GM13976 (cell line): Measurements from ENCODE around the gene NUP188.

ENCODE experiments used
- DNase-seq: peaks from one replicate; pipeline ENCODE4 v3.0.0; 2012; ENCODE audit warnings: low spot score
- CTCF ChIP-seq: IDR thresholded peaks from 2 replicates; pipeline ENCODE4 v1.5.1; 2012; ENCODE audit warnings: borderline replicate concordance, mild to moderate bottlenecking; ENCODE audit not compliant: insufficient read depth; ENCODE audit errors: extremely low read depth, missing control alignments, control extremely low read depth
- in situ Hi-C: fragments of 300-500 bp; cut with MboI; formaldehyde crosslinking; loops from one replicate; pipeline ENCODE4 v1.12.0; 2022; ENCODE audit warnings: low sequenced_read_pairs, mixed read lengths, inconsistent platforms; ENCODE audit not compliant: unreplicated experiment

NUP188 gene

DNA sequence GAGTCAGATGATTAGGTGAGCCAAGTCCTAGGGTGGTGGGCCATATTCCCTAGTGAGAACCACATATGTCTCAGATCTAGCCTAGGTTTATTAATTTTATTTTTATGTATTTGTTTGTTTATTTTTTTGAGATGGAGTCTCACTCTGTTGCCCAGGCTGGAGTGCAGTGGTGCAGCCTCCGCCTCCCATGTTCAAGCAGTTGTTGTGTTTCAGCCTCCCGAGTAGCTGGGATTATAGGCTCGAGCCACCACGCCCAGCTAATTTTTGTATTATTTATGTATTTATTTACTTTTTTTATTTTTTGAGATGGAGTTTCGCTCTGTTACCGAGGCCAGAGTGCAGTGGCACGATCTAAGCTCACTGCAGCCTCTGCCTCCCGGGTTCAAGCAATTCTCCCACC lies 36.0 kb downstream of the NUP188 start:
- no peak for TF ChIP-seq CTCF
- DNase-seq, result no peak
- in situ Hi-C loops, result no loop called here

GRCh38 chr9:128986671-128987070 lies 39.2 kb downstream of the NUP188 start:
- no peak for DNase-seq
- in situ Hi-C loops, result no loop called here
- TF ChIP-seq CTCF, result no peak

DNA sequence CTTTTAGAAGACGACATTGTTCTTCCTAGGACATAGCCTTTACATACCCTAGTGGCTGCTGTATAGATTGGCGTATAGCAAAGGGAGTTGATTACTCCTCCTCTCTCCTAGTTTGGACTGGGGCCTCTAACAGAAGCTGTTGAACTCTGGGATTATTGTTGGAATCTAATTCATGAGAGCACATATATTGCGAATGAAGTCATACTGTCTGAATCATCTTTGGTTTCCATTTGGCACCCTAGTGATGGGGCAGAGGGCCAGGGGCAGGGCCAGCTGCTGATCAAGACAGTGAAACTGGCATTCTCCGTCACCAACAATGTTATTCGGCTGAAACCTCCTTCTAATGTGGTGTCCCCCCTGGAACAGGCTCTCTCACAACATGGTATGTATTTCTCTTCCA lies 40.3 kb downstream of the NUP188 start:
- TF ChIP-seq CTCF, result no peak
- DNase-seq, result no peak
- in situ Hi-C loops, result no loop called here

GRCh38 chr9:128992995-128993394 lies 45.5 kb downstream of the NUP188 start:
- DNase-seq, result no peak
- in situ Hi-C loops, result no loop called here
- peak; percentile 0 for TF ChIP-seq CTCF

DNA sequence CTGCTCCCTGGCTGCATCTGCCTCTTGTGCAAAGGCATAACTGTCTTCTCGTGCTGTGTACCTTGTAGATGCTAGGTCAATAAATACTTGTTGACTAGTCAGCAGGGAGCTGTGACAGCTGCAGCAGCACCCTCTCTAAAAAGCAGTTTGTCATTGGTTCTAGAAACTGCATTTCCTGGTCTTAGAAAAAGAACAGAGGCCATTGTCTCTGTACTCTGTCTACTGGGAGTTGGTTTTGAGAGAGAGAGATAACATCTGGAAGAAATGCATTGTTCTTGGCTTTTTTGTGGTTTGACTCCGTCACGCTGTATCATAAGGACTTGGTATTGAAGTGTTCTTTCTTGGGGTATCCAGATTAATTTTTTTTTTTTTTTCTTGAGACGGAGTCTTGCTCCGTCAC lies 48.3 kb downstream of the NUP188 start:
- no peak for DNase-seq
- in situ Hi-C loops, result no loop called here

DNA sequence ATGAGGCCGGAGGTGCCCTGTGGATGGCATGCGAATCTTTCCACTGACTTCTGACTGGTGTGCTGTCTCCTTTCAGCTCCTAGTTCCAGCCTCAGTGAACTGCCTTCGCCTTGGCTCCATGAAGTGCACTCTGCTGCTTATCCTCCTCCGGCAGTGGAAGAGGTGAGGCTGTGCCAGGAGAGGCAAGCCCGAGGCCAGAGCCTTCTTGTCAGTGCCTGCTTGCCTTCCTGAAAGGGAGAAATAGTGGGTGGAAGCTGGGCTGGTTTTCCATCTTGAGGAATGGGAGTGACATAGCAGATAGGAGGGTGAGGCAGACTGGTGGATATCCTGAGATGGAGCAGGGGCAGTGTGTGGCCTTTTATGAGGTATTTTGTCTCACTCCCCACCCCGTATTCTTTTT lies 51.0 kb downstream of the NUP188 start:
- in situ Hi-C loops, result no loop called here
- no peak for TF ChIP-seq CTCF

More for the DNA sequence above, 48.3 kb downstream of the NUP188 start:
- TF ChIP-seq CTCF, result no peak

More for the DNA sequence above, 51.0 kb downstream of the NUP188 start:
- no peak for DNase-seq
